BLaER1 (cell line): ENCODE measurements around the gene PREP.

Experiments used
- H3K27ac ChIP-seq: shearing (Covaris generic); formaldehyde crosslinking; 2 replicates; pipeline ENCODE4 v1.8.1; 2022
- H3K27me3 ChIP-seq: shearing (Covaris generic); formaldehyde crosslinking; 2 replicates; pipeline ENCODE4 v1.8.1; 2022
- H3K36me3 ChIP-seq: shearing (Covaris generic); formaldehyde crosslinking; 2 replicates; pipeline ENCODE4 v1.8.1; 2022
- H3K4me1 ChIP-seq: shearing (Covaris generic); formaldehyde crosslinking; 2 replicates; pipeline ENCODE4 v1.8.1; 2022
- H3K4me2 ChIP-seq: shearing (Covaris generic); formaldehyde crosslinking; 2 replicates; pipeline ENCODE4 v1.8.1; 2022
- H3K4me3 ChIP-seq: shearing (Covaris generic); formaldehyde crosslinking; 2 replicates; pipeline ENCODE4 v1.8.1; 2022
- H3K9ac ChIP-seq: shearing (Covaris generic); formaldehyde crosslinking; 2 replicates; pipeline ENCODE4 v1.8.1; 2022
- H3K9me3 ChIP-seq: shearing (Covaris generic); formaldehyde crosslinking; 2 replicates; pipeline ENCODE4 v1.8.1; 2022
- H4K20me1 ChIP-seq: shearing (Covaris generic); formaldehyde crosslinking; 2 replicates; pipeline ENCODE4 v1.8.1; 2022
- Cebpa-rat ChIP-seq: shearing (Covaris generic); IDR thresholded peaks from 2 replicates; pipeline ENCODE4 v1.8.1; 2022

The PREP gene

DNA sequence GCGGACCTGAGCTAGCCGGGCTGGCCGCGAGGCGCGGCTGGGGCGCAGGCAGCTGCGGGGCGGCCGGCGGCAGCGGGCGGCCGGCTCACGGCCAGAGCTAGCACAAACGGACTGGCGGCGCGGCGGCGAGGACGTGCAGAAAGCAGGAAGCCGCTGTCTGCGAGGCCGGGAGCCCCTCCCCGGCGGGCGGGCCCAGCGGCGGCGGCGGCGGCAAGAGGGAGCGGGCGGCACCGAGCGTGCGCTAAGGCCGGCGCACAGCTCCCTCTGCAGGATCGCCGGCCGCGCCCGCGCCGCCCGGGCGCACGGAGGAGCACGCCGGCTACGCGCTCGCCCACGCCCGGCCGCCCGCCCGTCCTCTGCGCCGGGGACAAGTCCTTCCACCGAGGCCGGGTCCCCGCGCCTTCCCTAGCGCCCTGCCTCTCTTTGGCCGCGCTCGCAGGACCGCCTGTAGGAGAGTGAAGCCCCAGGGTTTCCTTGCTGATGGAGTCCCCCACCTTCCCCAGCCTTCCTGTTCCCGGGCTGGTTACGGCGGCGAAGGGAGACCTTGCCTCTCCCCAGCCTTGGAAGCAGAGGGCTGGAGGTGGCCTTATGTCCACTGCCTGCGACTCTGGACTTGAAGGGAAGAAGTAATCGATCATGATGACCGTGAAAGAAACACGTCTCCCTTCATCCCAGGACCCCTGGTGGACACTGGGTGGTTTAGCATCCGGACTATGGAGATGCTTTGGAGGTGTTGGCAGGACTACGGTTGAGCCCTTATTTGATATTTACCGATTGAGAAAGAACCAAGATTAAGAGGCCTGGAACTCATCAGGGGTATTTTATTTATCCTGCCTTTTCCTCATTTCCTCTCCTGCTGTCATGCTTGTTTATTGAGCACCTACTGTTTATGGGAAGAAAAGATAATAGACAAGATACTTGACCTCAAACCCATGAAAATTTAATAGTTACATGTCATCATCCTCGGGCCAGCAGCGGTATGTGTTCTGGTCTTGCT, at the start of gene PREP:
TSS of gene PREP (minus strand) at position 144 of the 997 bp plus-strand sequence. CDS start 191 bp downstream, outside the sequence.
- Histone ChIP-seq H3K4me3 (peak within 1 kb of the TSS; percentile 97), H4K20me1 (peaks cover 43% of the 10 kb centered on the region), H3K27me3 (no peaks in the 10 kb centered on the region), H3K9ac (peak within 1 kb of the TSS; percentile 92), H3K27ac (peak within 1 kb of the TSS; percentile 89), H3K9me3 (no peaks in the 10 kb centered on the region), H3K4me2 (peak within 1 kb of the TSS; percentile 87), H3K4me1 (peaks cover 46% of the 10 kb centered on the region), H3K36me3 (no peaks in the 10 kb centered on the region)
- TF ChIP-seq Cebpa-rat, result no peak

DNA sequence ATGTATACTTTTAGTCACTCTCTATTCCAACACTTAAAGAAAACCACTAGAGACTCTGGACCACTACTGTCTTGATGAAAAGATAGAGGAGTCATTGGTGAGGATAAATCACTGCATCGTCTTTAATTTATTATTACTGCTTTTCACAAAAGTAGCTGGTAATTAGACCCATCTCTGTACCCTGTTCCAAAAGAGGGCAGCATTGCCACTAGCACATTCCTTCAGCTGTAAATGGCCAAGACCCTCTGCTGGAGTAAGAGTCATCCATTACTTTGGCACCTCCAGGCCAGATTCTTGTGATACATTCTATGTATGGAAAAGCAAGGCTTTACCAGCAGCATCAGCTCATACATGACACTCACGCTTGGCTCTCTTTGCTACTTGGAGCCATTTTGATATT, 49.5 kb upstream of the PREP start:
- Histone ChIP-seq H3K36me3 (no peaks in the 10 kb centered on the region), H4K20me1 (no peaks in the 10 kb centered on the region), H3K27me3 (no peaks in the 10 kb centered on the region), H3K9ac (no peak overlapping the region), H3K4me2 (no peak overlapping the region), H3K4me1 (peaks cover 11% of the 10 kb centered on the region), H3K9me3 (no peaks in the 10 kb centered on the region), H3K27ac (no peak overlapping the region), H3K4me3 (no peak overlapping the region)
- TF ChIP-seq Cebpa-rat, result no peak

DNA sequence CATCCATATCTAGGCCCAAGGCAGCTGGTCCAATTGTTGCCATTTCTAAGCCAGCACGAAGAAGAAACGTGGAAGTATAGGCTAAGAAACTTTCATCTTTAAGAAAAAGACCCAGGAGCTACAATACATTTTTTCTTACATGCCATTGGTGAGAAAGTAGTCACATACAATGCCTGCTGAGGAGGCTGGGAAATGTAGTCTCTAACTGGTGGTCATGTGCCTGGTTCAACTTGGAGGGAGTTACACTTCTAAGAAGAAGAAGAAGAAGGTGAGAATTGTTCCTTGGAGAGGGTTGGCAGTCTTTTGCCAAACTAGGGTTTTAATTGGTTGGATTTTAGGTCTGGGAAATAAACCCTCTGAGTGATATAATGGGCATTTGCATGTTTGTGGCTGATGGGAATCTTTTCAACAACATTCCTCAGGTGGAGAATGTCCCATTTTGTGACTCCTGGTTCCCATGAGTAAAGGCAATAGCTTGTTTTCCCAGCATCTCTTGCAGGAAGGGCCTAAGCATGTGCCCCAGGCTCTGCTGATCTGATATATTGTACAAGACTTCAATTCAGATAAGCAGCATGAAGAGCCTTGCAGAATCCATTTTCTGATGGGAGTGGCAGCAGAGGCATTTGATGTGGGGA, 47.0 kb upstream of the PREP start:
- Histone ChIP-seq H3K27me3 (no peaks in the 10 kb centered on the region), H4K20me1 (no peaks in the 10 kb centered on the region), H3K9ac (no peak overlapping the region), H3K4me1 (peaks cover 11% of the 10 kb centered on the region), H3K36me3 (no peaks in the 10 kb centered on the region), H3K27ac (no peak overlapping the region), H3K4me2 (no peak overlapping the region), H3K9me3 (no peaks in the 10 kb centered on the region), H3K4me3 (no peak overlapping the region)
- TF ChIP-seq Cebpa-rat, result no peak

DNA sequence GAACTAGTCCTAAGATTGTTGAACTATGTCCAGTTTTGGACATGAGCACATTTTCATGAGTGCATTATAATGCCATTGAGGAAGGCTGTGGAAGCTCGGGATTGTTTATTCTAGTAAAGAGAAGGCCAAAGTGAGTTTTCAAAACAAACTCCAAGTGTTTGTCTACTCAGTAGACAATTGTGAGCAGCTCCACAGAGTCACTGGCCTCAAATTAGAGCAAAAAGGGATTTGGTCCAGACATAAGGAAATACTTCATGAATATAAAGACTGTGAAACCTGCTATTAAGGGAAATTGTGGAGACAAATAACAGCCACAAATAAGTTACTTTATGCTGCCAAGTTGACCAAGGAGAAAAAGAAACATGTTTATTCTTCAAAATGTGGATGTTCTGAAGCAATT, 42.6 kb upstream of the PREP start:
- Histone ChIP-seq H3K4me3 (no peak overlapping the region), H3K9me3 (no peaks in the 10 kb centered on the region), H3K9ac (no peak overlapping the region), H4K20me1 (no peaks in the 10 kb centered on the region), H3K27ac (no peak overlapping the region), H3K4me1 (peaks cover 5% of the 10 kb centered on the region; the same call in 1 of the 2 replicates), H3K36me3 (no peaks in the 10 kb centered on the region), H3K4me2 (no peak overlapping the region), H3K27me3 (no peaks in the 10 kb centered on the region)
- TF ChIP-seq Cebpa-rat, result no peak

DNA sequence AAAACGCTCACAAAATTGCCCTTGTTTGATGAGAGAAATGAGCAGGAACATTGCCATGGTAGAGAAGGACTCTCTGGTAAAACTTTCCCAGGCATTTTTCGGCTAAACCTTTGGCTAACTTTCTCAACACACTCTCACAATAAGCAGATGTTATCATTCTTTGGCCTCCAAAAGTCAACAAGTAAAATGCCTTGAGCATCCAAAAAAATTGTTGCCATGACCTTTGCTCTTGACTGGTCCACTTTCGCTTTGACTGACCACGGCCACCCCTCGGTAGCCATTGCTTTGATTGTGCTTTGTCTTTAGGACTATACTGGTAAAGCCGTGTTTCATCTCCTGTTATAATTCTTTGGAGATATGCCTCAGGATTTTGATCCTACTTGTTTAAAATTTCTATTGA, 41.1 kb upstream of the PREP start:
- Histone ChIP-seq H3K27me3 (no peaks in the 10 kb centered on the region), H3K4me2 (no peak overlapping the region), H4K20me1 (no peaks in the 10 kb centered on the region), H3K4me3 (no peak overlapping the region), H3K9ac (no peak overlapping the region), H3K4me1 (peaks cover 5% of the 10 kb centered on the region; the same call in 1 of the 2 replicates), H3K27ac (no peak overlapping the region), H3K36me3 (no peaks in the 10 kb centered on the region), H3K9me3 (no peaks in the 10 kb centered on the region)
- no peak for TF ChIP-seq Cebpa-rat

DNA sequence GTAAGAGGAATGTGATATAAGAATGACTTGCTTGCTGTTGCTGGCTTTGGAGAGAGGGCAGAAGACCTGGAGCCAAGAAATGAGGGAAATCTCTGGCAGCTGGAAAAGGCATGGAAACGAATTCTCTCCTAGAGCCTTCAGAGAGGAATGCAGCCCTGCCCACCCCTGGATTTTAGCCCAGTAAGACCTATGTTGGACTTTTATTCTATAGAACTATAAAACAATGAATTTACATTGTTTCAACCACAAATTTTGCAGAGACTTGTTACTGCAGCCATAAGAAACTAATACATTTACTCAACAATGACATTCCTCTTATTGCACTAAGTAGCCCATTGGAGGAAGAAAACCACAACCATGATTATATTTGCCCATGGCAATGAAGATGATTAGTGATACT, 39.5 kb upstream of the PREP start:
- Histone ChIP-seq H3K4me3 (no peak overlapping the region), H4K20me1 (no peaks in the 10 kb centered on the region), H3K4me1 (peaks cover 5% of the 10 kb centered on the region; the same call in 1 of the 2 replicates), H3K4me2 (no peak overlapping the region), H3K36me3 (no peaks in the 10 kb centered on the region), H3K9me3 (no peaks in the 10 kb centered on the region), H3K27ac (no peak overlapping the region), H3K9ac (no peak overlapping the region), H3K27me3 (no peaks in the 10 kb centered on the region)
- no peak for TF ChIP-seq Cebpa-rat

DNA sequence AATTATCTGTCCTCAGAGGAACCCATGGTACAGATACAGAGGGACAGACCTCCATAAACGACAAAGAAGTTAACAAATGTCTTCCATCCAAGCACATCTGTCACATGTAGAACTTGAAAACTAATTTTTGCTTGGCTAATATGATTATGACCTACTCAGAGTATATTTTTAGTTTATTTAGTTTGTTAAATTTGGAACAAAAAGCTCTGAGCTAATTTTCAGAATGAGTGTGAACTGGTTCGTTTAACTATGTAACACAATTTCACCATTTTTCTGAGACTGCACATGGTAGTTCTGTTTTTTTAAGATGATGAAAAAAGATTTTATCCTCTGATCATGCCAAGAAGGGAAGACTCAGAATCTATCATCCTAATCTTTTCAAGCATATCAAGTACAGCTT, 34.4 kb upstream of the PREP start:
- Histone ChIP-seq H4K20me1 (no peaks in the 10 kb centered on the region), H3K36me3 (no peaks in the 10 kb centered on the region), H3K9ac (no peak overlapping the region), H3K4me2 (no peak overlapping the region), H3K27me3 (no peaks in the 10 kb centered on the region), H3K9me3 (no peaks in the 10 kb centered on the region), H3K4me1 (no peaks in the 10 kb centered on the region), H3K27ac (no peak overlapping the region), H3K4me3 (no peak overlapping the region)
- TF ChIP-seq Cebpa-rat, result no peak

DNA sequence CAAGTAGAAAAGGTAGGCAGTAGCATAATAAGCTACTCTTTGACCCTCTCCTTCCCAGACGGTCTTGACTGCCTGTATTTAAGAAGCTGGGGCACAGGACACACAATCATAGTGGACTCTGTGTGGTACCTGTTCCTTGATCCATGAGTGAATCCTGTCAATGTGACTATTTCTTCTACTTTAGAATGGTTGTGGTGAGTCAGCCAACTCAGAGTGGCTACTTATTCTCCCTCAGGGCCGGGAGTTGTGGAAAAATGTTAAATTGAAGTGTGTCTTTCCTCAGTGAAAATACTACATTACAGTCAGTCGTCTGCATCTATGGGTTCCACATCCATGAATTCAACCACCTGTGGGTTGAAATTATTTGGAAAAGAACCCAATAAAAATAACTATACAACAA, 30.8 kb upstream of the PREP start:
- H3K27ac ChIP-seq, result no peak overlapping the region
- H4K20me1 ChIP-seq, result no peaks in the 10 kb centered on the region
- no peak overlapping the region for H3K4me3 ChIP-seq
- H3K9ac ChIP-seq, result no peak overlapping the region
- H3K4me1 ChIP-seq, result no peaks in the 10 kb centered on the region
- H3K4me2 ChIP-seq, result no peak overlapping the region
- H3K36me3 ChIP-seq, result no peaks in the 10 kb centered on the region
- no peaks in the 10 kb centered on the region for H3K27me3 ChIP-seq
- H3K9me3 ChIP-seq, result no peaks in the 10 kb centered on the region
- no peak for TF ChIP-seq Cebpa-rat

DNA sequence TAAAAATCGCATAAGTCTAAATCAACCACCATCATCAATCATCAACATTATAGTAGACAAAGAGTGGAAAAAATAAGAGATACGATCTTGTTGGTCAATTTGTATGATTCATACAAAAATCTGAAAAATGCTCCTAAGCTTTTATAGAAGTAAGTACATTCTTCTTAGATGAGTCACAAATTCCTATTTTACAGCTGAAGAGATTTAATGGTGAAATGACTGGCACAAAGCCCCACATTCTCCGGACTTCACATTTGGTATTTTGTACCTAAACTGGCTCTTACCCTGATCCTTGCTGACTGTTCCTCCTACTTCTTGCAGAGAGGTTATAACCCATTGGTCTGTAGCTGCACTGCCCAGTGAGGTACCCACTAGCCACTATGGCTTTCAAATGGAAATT, 29.9 kb upstream of the PREP start:
- Histone ChIP-seq H3K4me1 (peaks cover 6% of the 10 kb centered on the region), H3K4me2 (no peak overlapping the region), H3K9me3 (no peaks in the 10 kb centered on the region), H3K36me3 (no peaks in the 10 kb centered on the region), H3K9ac (no peak overlapping the region), H4K20me1 (no peaks in the 10 kb centered on the region), H3K4me3 (no peak overlapping the region), H3K27ac (no peak overlapping the region), H3K27me3 (no peaks in the 10 kb centered on the region)
- no peak for TF ChIP-seq Cebpa-rat

DNA sequence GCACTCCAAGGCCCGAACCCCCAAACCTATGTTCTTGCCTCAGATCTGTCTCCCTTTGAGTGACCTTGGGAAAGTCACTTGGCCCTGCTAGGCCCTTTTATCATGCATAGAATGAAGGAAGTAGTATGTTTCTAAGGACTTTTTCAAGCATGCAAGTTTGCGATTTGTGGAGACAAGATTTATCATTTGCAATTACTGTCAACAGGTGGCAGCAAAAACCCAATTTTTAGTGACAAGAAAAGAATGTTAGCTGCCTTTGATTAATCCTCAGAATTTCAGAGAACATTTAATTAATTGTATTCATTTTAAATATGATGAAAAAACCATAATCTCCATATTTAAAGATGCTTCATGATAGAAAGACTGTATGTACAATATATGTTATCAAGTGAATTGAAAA, 28.3 kb upstream of the PREP start:
- no peaks in the 10 kb centered on the region for H3K27me3 ChIP-seq
- TF ChIP-seq Cebpa-rat, result no peak
- no peak overlapping the region for H3K4me2 ChIP-seq
- no peak overlapping the region for H3K9ac ChIP-seq
- no peak overlapping the region for H3K27ac ChIP-seq
- no peaks in the 10 kb centered on the region for H3K36me3 ChIP-seq
- no peaks in the 10 kb centered on the region for H3K9me3 ChIP-seq
- peaks cover 6% of the 10 kb centered on the region for H3K4me1 ChIP-seq
- no peak overlapping the region for H3K4me3 ChIP-seq
- H4K20me1 ChIP-seq, result no peaks in the 10 kb centered on the region
